GM12878 (cell line): ENCODE measurements around the gene WDR75. TPM values are rescaled to one million over a fixed set of nuclear protein-coding genes. Genes with fewer than 3 reads are reported as not detected.

Source experiments
- BCL3 ChIP-seq: IDR thresholded peaks from 2 replicates; pipeline ENCODE4 v1.6.1; 2011; ENCODE audit warnings: borderline replicate concordance, low read depth, mild to moderate bottlenecking, moderate library complexity, low read length; ENCODE audit not compliant: insufficient read depth, poor library complexity, severe bottlenecking
- CBX5 ChIP-seq: sonication (generic); IDR thresholded peaks from 2 replicates; pipeline ENCODE4 v1.6.1; 2016; ENCODE audit warnings: low read depth, moderate library complexity, mild to moderate bottlenecking, inconsistent platforms
- CTCF ChIP-seq, 3 experiments: IDR thresholded peaks in 2 of 3; conservative IDR thresholded peaks in 1 of 3; 2 replicates each; pipeline ENCODE4 v1.5.1; 2011; ENCODE audit warnings: low read depth in 3 of 3, low read length in 3 of 3, mild to moderate bottlenecking in 3 of 3, control low read depth in 2 of 3, moderate library complexity in 2 of 3, inconsistent platforms in 1 of 3, mixed read lengths in 1 of 3; ENCODE audit not compliant: control insufficient read depth in 2 of 3, insufficient read depth in 1 of 3; ENCODE audit errors: extremely low read depth in 1 of 3
- ESRRA ChIP-seq: IDR thresholded peaks from 2 replicates; pipeline ENCODE4 v1.6.1; 2012; ENCODE audit warnings: mild to moderate bottlenecking, low read length, improper control_type of control experiment
- EZH2 ChIP-seq: IDR thresholded peaks from 2 replicates; pipeline ENCODE4 v1.6.1; 2012; ENCODE audit warnings: low read depth, mild to moderate bottlenecking, control low read depth, inconsistent platforms, low read length, borderline replicate concordance; ENCODE audit not compliant: control insufficient read depth
- FOXK2 ChIP-seq: fragments of 450-650 bp; IDR thresholded peaks from 2 replicates; pipeline ENCODE4 v1.6.1; 2017; ENCODE audit warnings: mild to moderate bottlenecking, moderate library complexity
- FOXM1 ChIP-seq: IDR thresholded peaks from 2 replicates; pipeline ENCODE4 v1.6.1; 2012; ENCODE audit warnings: low read depth, mild to moderate bottlenecking, inconsistent platforms, low read length, moderate library complexity
- HSF1 ChIP-seq: fragments of 150-350 bp; IDR thresholded peaks from 2 replicates; pipeline ENCODE4 v1.6.1; 2014; ENCODE audit warnings: mild to moderate bottlenecking, low read depth, low read length
- MEF2B ChIP-seq: fragments of 450-650 bp; IDR thresholded peaks from 2 replicates; pipeline ENCODE4 v1.6.1; 2018; ENCODE audit warnings: mild to moderate bottlenecking, moderate library complexity; ENCODE audit not compliant: partially characterized antibody, poor library complexity, severe bottlenecking
- NFYB ChIP-seq: IDR thresholded peaks from 2 replicates; pipeline ENCODE4 v1.6.1; 2011; ENCODE audit warnings: low read depth, mild to moderate bottlenecking, low read length, improper control_type of control experiment, moderate library complexity; ENCODE audit not compliant: insufficient read depth
- polyA plus RNA-seq, 11 experiments: library from polyadenylated mRNA; depleted of rRNA in 4 of 11; unstranded in 6 of 11; stranded (reverse) in 5 of 11; fragments of >200 nt; fragmentation: Nextera tagmentation in 4 of 11; fragmentation: Illumina TruSeq in 1 of 11; extraction: Ambion mirVana in 4 of 11; extraction: Trizol in 1 of 11; gene quantifications; 1 replicate in 1 of 11; 2 replicates in 10 of 11; pipeline versions ENCODE4 v1.2.1 to v1.2.3, GENCODE V29; 2011 to 2016; ENCODE audit warnings: inconsistent platforms in 2 of 11, missing spikeins in 2 of 11, low read depth in 1 of 11
- total RNA-seq, 4 experiments: library from RNA; depleted of rRNA in 3 of 4; stranded (reverse); fragments of >200 nt in 3 of 4; fragmentation: Illumina TruSeq in 1 of 4; extraction: Trizol in 1 of 4; gene quantifications; 2 replicates each; pipeline versions ENCODE4 v1.2.1 to v1.2.3, GENCODE V29; 2013 to 2021

Gene WDR75
- total and polyA plus RNA-seq, 10 of the 15 experiments (the other 5 are each of a cell fraction or from before 2014, with no cell fraction given) = 53.1 to 98.5 (median 71.5) TPM

GRCh38 chr2:189514104-189514503, 72.8 kb downstream of the WDR75 start (continued):
- TF ChIP-seq CTCF (IDR thresholded peaks at IDR 0.05 in 2 of 3, conservative IDR thresholded peaks at IDR 0.05 in 1 of 3; ENCODE audit: control insufficient read depth in 2 of 3, extremely low read depth in 1 of 3, insufficient read depth in 1 of 3, low read depth in 3 of 3, low read length in 3 of 3) (no peak), BCL3 (no peak), FOXK2 (no peak), NFYB (no peak), FOXM1 (no peak), ESRRA (no peak), CBX5 (no peak), EZH2 (no peak), MEF2B (no peak), HSF1 (no peak)
